ENCODE data around the gene MTCL1. TPM values are rescaled to one million over a fixed set of nuclear protein-coding genes. Genes with fewer than 3 reads are reported as not detected.

Gene MTCL1
- total and polyA plus RNA-seq, 9 of the 15 experiments (the other 6 are each of a cell fraction or from before 2014, with no cell fraction given): 0.21 to 7.4 (median 3.7) TPM

DNA sequence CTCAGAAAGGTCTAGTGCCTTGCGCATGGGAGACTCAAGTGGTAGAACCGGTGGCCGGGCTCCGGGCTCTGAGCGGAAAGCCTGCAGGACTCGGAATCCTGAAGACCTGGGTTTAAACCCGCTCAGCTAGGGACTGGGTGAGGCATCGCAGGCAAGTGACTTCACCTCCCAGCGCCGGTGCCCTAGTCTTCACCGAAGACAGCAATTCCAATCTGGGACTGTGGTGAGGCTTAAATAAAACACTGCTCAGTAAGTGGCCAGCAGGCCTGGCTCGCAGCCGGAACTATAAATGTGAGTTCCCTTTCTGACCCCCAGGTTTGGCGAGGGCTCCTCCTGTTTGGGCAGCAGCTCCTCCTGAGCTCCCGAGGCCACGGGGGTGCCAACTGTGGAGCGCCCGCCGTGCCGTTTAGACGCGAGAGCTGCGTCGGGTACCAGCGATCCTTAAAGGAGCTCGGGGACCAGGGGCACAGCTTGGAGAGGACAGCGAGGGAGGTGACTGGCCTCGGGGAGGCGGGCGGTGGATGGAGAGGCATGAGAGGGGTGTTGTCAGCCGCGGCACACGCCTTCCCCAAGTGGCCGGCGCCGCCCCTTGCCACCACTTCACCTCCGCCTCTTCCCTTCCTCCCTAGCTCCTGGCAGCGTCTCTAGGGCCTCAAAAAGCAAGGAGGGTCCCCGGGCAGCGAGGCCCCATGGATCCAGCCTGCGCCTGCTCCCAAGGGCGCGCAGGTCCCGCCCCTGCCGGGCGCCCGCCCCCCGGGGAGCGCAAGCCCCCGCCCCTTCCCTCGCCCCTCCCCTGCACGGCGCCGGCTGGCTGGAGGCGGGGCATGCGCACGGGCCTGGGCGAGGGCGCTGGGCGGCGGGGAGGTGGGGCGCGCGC is 757 bp upstream of the MTCL1 start (continued):
- TF ChIP-seq, protein P1, sequence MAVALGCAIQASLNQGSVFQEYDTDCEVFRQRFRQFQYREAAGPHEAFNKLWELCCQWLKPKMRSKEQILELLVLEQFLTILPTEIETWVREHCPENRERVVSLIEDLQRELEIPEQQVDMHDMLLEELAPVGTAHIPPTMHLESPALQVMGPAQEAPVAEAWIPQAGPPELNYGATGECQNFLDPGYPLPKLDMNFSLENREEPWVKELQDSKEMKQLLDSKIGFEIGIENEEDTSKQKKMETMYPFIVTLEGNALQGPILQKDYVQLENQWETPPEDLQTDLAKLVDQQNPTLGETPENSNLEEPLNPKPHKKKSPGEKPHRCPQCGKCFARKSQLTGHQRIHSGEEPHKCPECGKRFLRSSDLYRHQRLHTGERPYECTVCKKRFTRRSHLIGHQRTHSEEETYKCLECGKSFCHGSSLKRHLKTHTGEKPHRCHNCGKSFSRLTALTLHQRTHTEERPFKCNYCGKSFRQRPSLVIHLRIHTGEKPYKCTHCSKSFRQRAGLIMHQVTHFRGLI (CRISPR knock-in tag; IDR thresholded peaks at IDR 0.05): no peak
- TF ChIP-seq JUN (IDR thresholded peaks at IDR 0.05; ENCODE audit: borderline replicate concordance, low read depth, low read length) (no peak), JUN (CRISPR knock-in tag; IDR thresholded peaks at IDR 0.05; ENCODE audit: borderline replicate concordance) (no peak), NFYB (IDR thresholded peaks at IDR 0.05; ENCODE audit: extremely low read depth, insufficient read length) (no peak), ZNF584 (CRISPR knock-in tag; IDR thresholded peaks at IDR 0.05; ENCODE audit: low read depth) (no peak), DIDO1 (tag; IDR thresholded peaks at IDR 0.05; ENCODE audit: low read depth) (no peak), MAZ (CRISPR knock-in tag; conservative IDR thresholded peaks at IDR 0.05 in 1 of 2, IDR thresholded peaks at IDR 0.05 in 1 of 2) (peak; percentile 64 to 83; a peak in 2 of 4 replicates), NFE2 (IDR thresholded peaks at IDR 0.05; ENCODE audit: low read depth) (no peak), ATF7 (IDR thresholded peaks at IDR 0.05) (peak; percentile 43; the same call in 1 of the 2 replicates), MAFK (IDR thresholded peaks at IDR 0.05; ENCODE audit: low read length) (no peak), PHB (CRISPR knock-in tag; IDR thresholded peaks at IDR 0.05) (no peak), HNRNPL (IDR thresholded peaks at IDR 0.05; ENCODE audit: low read depth, low read length) (no peak; the same call in 1 of the 2 replicates), MTA3 (IDR thresholded peaks at IDR 0.05; ENCODE audit: borderline replicate concordance) (no peak; the same call in 1 of the 2 replicates), ZNF274 (IDR thresholded peaks at IDR 0.05; ENCODE audit: borderline replicate concordance, low read depth, low read length) (no peak), ZNF511 (CRISPR knock-in tag; IDR thresholded peaks at IDR 0.05) (no peak), GTF2A2 (tag; IDR thresholded peaks at IDR 0.05) (no peak), ZKSCAN3 (CRISPR knock-in tag; IDR thresholded peaks at IDR 0.05) (no peak), RB1 (IDR thresholded peaks at IDR 0.05; ENCODE audit: low read depth) (0 out of 2 replicates have a peak, but pooled peaks have one; percentile 37), SRSF1 (IDR thresholded peaks at IDR 0.05; ENCODE audit: low read depth, low read length) (no peak), MYC (IDR thresholded peaks at IDR 0.05; ENCODE audit: low read depth, low read length) (no peak), MYC (CRISPR knock-in tag; IDR thresholded peaks at IDR 0.05; ENCODE audit: borderline replicate concordance, low read depth) (peak; percentile 69; the same call in 1 of the 2 replicates)
- TF ChIP-seq, protein P2, sequence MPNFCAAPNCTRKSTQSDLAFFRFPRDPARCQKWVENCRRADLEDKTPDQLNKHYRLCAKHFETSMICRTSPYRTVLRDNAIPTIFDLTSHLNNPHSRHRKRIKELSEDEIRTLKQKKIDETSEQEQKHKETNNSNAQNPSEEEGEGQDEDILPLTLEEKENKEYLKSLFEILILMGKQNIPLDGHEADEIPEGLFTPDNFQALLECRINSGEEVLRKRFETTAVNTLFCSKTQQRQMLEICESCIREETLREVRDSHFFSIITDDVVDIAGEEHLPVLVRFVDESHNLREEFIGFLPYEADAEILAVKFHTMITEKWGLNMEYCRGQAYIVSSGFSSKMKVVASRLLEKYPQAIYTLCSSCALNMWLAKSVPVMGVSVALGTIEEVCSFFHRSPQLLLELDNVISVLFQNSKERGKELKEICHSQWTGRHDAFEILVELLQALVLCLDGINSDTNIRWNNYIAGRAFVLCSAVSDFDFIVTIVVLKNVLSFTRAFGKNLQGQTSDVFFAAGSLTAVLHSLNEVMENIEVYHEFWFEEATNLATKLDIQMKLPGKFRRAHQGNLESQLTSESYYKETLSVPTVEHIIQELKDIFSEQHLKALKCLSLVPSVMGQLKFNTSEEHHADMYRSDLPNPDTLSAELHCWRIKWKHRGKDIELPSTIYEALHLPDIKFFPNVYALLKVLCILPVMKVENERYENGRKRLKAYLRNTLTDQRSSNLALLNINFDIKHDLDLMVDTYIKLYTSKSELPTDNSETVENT (CRISPR knock-in tag; IDR thresholded peaks at IDR 0.05): 0 out of 2 replicates have a peak, but pooled peaks have one; percentile 45
- TF ChIP-seq, protein P3, sequence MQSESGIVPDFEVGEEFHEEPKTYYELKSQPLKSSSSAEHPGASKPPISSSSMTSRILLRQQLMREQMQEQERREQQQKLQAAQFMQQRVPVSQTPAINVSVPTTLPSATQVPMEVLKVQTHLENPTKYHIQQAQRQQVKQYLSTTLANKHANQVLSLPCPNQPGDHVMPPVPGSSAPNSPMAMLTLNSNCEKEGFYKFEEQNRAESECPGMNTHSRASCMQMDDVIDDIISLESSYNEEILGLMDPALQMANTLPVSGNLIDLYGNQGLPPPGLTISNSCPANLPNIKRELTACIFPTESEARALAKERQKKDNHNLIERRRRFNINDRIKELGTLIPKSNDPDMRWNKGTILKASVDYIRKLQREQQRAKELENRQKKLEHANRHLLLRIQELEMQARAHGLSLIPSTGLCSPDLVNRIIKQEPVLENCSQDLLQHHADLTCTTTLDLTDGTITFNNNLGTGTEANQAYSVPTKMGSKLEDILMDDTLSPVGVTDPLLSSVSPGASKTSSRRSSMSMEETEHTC (IDR thresholded peaks at IDR 0.05): no peak

Data from K562 (cell line).